ENCODE results near the gene RPL27. TPM values are rescaled to one million over a fixed set of nuclear protein-coding genes. Genes with fewer than 3 reads are reported as not detected.

The RPL27 gene
- total and polyA plus RNA-seq, 2 of the 8 experiments (the other 6 are each of a cell fraction or from before 2014, with no cell fraction given), result 1,415 to 3,779 TPM

GRCh38 chr17:43010667-43011308 is 12.6 kb downstream of the RPL27 start (continued):
- no peak for TF ChIP-seq CBX5 (IDR thresholded peaks at IDR 0.05; ENCODE audit: low read depth, low read length)

All from H1 (cell line).